ENCODE results near the gene CEACAM18. TPM values are rescaled to one million over a fixed set of nuclear protein-coding genes. Genes with fewer than 3 reads are reported as not detected.
A peak's percentile ranks its signal among the peaks of the same experiment; 100 is the strongest.

Gene CEACAM18
- total and polyA plus RNA-seq, 2 donors (not counting 1 experiment from before 2014, with no cell fraction given): not detected

DNA sequence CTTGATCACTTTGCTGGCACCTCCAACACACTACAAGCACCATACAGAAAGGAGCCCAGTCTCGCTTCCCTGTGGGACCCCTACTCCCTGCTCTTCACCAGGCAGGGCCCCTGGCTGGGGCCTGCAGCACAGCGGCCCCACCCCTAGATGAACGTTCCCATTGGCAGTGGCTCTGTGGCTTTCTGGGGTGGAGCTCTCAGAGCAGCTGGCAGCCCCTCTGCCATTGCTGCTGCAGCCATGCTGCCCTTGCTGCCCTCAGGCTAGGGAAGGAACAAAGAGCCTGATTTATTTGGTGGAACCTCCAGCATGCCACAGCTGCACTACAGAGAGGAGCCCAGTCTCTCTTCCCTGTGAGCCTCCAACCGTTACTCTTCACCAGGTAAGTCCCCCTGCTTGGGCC lies 47.3 kb downstream of the CEACAM18 start:
- Histone ChIP-seq H3K4me3 (ENCODE audit: control extremely low read depth in 1 of 5, extremely low read depth in 1 of 5, insufficient read depth in 1 of 5, low read depth in 2 of 5, low read length in 4 of 5) (no peak overlapping the region), H3K9ac (ENCODE audit: low read length) (no peak overlapping the region), H3K4me1 (ENCODE audit: control insufficient read depth in 2 of 2, insufficient read depth in 2 of 2, low read length in 2 of 2) (peaks cover 14 to 44% of the 10 kb centered on the region in 2 donors), H3K27me3 (replicated peaks in 1 of 4; ENCODE audit: control extremely low read depth in 1 of 4, control insufficient read depth in 3 of 4, insufficient read depth in 4 of 4, low read length in 3 of 4) (no peaks in the 10 kb centered on the region), H3K27ac (ENCODE audit: low read length in 2 of 2) (no peak overlapping the region), H3K36me3 (replicated peaks in 1 of 2; ENCODE audit: control extremely low read depth in 1 of 2, control insufficient read depth in 1 of 2, extremely low read depth in 1 of 2, insufficient read depth in 2 of 2, low read length in 1 of 2) (peaks cover 0 to 16% of the 10 kb centered on the region in 2 experiments), H3K9me3 (ENCODE audit: control extremely low read depth in 1 of 3, control insufficient read depth in 2 of 3, insufficient read depth in 1 of 3, low read length in 2 of 3) (peaks cover 0 to 9% (median 0%) of the 10 kb centered on the region in 3 donors), H2AFZ (ENCODE audit: insufficient read depth, low read depth, low read length, poor library complexity, severe bottlenecking) (no peak overlapping the region), H3K4me2 (replicated peaks; ENCODE audit: low read depth, low read length, poor library complexity, severe bottlenecking) (peak overlapping the region; percentile 6), H4K20me1 (ENCODE audit: control insufficient read depth, insufficient read depth, low read length, poor library complexity, severe bottlenecking) (no peaks in the 10 kb centered on the region), H3K79me2 (ENCODE audit: control insufficient read depth, insufficient read depth, low read length) (no peaks in the 10 kb centered on the region)
- Mint-ChIP-seq H3K27ac (peak overlapping the region; percentile 77), H3K4me3 (no peak overlapping the region), H3K4me1 (peaks cover 78% of the 10 kb centered on the region), H3K9me3 (ENCODE audit: insufficient read depth) (no peaks in the 10 kb centered on the region), H3K27me3 (no peaks in the 10 kb centered on the region)
- DNase-seq: no peak
- POLR2A ChIA-PET: no interaction called here
- WGBS (ENCODE audit: insufficient coverage): 83% methylated on average over 4 of the region's 4 CpGs
- CTCF ChIA-PET: interaction anchor here (0.9 to 2.8 kb wide), 5 partner anchors 10 to 134 kb away, joined by 4 to 13 read pairs (median 5); no protein-coding TSS in a partner anchor
- ATAC-seq (ENCODE audit: low read depth): no peak
- TF ChIP-seq, protein P1, sequence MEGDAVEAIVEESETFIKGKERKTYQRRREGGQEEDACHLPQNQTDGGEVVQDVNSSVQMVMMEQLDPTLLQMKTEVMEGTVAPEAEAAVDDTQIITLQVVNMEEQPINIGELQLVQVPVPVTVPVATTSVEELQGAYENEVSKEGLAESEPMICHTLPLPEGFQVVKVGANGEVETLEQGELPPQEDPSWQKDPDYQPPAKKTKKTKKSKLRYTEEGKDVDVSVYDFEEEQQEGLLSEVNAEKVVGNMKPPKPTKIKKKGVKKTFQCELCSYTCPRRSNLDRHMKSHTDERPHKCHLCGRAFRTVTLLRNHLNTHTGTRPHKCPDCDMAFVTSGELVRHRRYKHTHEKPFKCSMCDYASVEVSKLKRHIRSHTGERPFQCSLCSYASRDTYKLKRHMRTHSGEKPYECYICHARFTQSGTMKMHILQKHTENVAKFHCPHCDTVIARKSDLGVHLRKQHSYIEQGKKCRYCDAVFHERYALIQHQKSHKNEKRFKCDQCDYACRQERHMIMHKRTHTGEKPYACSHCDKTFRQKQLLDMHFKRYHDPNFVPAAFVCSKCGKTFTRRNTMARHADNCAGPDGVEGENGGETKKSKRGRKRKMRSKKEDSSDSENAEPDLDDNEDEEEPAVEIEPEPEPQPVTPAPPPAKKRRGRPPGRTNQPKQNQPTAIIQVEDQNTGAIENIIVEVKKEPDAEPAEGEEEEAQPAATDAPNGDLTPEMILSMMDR (IDR thresholded peaks at IDR 0.05): no peak
- TF ChIP-seq EZH2 (IDR thresholded peaks at IDR 0.05; ENCODE audit: borderline replicate concordance, insufficient read depth, low read depth, low read length, poor library complexity, severe bottlenecking): no peak
- intact Hi-C loops (cut with micrococcal nuclease): no loop called here

DNA sequence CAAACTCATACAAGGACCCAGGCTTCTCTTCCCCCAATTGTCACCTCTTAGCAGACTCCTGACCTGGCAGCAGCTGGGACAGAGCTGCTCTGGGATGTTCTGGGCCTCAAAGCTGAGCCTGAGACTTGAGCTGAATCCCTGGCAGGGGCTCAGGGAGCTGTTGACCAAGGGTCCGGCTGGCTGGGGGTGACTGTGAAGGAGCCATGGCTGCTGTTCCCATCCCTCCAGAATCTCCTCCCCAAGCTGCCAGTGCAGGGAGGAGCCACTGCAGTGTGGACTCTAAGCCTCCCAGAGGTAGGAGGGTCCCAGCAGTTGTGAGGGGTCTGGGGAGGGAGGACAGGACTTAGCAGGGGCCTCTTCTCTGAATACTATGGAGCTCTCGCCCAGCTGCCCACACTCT lies 51.0 kb downstream of the CEACAM18 start:
- Mint-ChIP-seq H3K9me3 (ENCODE audit: insufficient read depth) (no peaks in the 10 kb centered on the region), H3K4me3 (peak overlapping the region; percentile 88), H3K27ac (peak overlapping the region; percentile 80), H3K27me3 (no peaks in the 10 kb centered on the region), H3K4me1 (peaks cover 80% of the 10 kb centered on the region)
- Histone ChIP-seq H3K27ac (ENCODE audit: low read length in 2 of 2) (no peak overlapping the region), H3K79me2 (ENCODE audit: control insufficient read depth, insufficient read depth, low read length) (peaks cover 5% of the 10 kb centered on the region), H3K9me3 (ENCODE audit: control extremely low read depth in 1 of 3, control insufficient read depth in 2 of 3, insufficient read depth in 1 of 3, low read length in 2 of 3) (peaks cover 0 to 13% (median 0%) of the 10 kb centered on the region in 3 donors), H2AFZ (ENCODE audit: insufficient read depth, low read depth, low read length, poor library complexity, severe bottlenecking) (no peak overlapping the region), H3K4me3 (ENCODE audit: control extremely low read depth in 1 of 5, extremely low read depth in 1 of 5, insufficient read depth in 1 of 5, low read depth in 2 of 5, low read length in 4 of 5) (no peak overlapping the region), H3K27me3 (replicated peaks in 1 of 4; ENCODE audit: control extremely low read depth in 1 of 4, control insufficient read depth in 3 of 4, insufficient read depth in 4 of 4, low read length in 3 of 4) (no peaks in the 10 kb centered on the region), H3K4me1 (ENCODE audit: control insufficient read depth in 2 of 2, insufficient read depth in 2 of 2, low read length in 2 of 2) (peaks cover 23 to 54% of the 10 kb centered on the region in 2 donors), H4K20me1 (ENCODE audit: control insufficient read depth, insufficient read depth, low read length, poor library complexity, severe bottlenecking) (no peaks in the 10 kb centered on the region), H3K9ac (ENCODE audit: low read length) (no peak overlapping the region), H3K36me3 (replicated peaks in 1 of 2; ENCODE audit: control extremely low read depth in 1 of 2, control insufficient read depth in 1 of 2, extremely low read depth in 1 of 2, insufficient read depth in 2 of 2, low read length in 1 of 2) (peaks cover 0 to 14% of the 10 kb centered on the region in 2 experiments), H3K4me2 (replicated peaks; ENCODE audit: low read depth, low read length, poor library complexity, severe bottlenecking) (peak overlapping the region; percentile 74)
- TF ChIP-seq, protein P1 (IDR thresholded peaks at IDR 0.05): no peak
- no peak for TF ChIP-seq EZH2 (IDR thresholded peaks at IDR 0.05; ENCODE audit: borderline replicate concordance, insufficient read depth, low read depth, low read length, poor library complexity, severe bottlenecking)
- intact Hi-C loops (cut with micrococcal nuclease): no loop called here
- ATAC-seq (ENCODE audit: low read depth): no peak
- no peak for DNase-seq
- ChIA-PET POLR2A (no interaction called here), CTCF (interaction anchor here (4.4 kb wide), 1 partner anchor 14 kb away, joined by 27 read pairs; no protein-coding TSS in a partner anchor)
- 93% methylated on average over 2 of the region's 2 CpGs for WGBS (ENCODE audit: insufficient coverage)

Measured in B cell (primary cell).